DMS79 (cell line): ENCODE measurements around the gene TRIM31.

Experiments
- DNase-seq: peaks from one replicate; lab custom pipeline; 2025; lab: John Stamatoyannopoulos, UW

TRIM31 gene

DNA sequence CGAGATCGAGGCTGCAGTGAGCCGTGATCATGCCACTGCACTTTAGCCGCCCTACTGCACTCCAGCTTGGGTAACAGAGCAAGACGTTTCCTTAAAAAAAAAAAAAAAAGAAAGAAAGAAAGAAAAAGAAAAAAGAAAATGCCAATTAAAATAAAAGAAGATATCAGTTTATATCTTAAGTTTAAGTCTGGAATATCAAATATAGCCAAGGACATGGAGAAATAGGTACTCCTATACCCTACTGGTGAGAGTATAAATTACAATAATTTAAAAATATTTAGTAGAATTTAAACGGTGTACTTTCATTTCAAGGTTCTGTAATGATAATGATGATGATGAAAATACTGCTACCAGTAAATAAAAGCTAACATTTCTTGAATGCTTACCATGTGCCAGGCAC lies 3.8 kb upstream of the TRIM31 start:
- DNase-seq = no peak

DNA sequence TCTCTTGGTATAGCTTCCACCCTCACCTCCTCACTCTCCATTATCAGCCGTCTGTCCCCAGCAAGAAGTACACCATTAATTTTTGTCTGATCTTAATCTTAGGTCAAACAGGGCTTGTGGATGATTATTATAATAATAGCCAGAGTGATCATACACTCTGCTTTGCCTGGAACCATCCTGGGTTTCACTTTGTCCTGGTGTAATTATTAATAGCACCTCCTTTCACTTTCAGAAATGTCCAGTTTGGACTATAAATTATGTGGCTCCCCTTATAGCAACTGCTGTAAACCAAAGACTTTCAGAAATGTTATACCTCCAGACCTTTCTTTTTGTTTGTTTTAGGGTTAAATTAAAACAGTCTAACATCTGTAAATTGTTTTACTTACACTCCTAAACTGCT lies 951 bp upstream of the TRIM31 start:
- DNase-seq = no peak

DNA sequence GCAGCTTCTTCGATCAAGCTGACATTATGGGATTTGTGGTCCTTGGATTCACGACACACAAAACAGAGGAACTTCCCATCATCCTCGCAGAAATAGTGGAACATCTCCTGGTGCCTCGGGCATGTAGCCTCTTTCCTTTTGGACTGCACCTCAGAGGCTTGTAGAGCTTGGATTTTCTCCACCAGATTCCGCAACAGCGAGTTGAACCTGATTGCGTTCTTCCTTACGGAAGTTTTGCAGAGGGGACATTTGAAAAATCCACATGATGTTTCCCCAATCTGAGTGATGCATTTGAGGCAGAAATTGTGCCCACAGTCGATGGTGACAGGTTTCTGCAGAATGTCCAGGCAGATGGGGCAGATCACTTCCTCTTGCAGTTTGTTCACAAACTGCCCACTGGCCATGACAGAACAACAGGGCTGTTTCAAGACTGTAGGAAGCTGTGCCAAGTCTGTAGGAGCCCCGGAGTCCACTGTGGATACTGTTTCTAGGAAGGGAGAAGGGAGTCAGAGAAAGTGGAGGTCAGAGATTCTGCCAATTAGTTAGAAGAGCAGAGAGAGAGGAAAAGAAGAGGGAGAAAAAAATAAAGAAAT lies 392 bp downstream of the TRIM31 start:
- no peak for DNase-seq

DNA sequence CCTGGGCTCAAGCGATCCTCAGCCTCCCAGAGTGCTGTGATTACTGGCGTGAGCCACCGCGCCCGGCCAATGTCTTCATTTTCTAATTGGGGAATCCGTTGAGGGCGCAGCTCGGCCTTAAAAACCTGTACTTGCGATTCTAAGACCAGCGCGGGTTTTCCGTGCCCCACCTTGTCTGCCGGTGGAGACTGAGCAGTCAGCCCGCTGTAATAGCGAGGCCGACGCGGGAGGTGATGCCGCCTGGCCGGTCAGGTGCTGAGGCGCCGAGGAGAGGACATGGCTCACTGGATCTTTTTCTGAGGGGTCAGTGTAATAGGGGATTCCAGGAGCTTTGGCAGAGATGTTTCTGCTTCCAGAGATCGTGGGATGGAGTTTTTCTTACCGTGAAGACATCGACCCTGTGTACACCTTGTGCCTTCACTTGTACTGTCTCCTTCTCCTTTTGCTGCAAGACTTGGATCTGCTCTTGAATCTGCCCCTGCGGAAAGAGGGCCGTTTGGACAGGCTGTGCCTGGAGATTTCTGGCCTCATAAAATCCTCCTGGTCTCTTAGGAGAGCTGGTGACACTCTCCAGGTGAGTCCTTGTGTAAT lies 1.5 kb downstream of the TRIM31 start:
- DNase-seq = no peak

DNA sequence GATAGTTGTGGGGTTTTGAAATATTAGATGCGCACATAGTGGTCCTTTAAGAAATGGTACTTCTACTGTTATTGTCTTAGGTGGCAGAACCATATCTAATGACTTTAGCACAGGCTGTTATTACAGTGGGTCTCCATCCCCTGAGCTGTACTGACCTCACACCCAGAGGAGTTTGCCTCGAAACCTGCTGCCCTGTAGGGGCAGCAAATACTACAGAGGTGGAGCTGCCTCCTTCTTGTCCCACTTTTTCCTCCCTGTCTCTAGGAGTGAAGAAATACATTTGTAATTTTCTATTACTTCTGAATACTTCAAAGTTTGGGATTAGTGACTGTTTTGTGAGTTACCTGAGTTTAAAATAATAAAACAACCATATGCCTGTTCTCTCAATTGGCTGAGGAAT lies 8.2 kb downstream of the TRIM31 start:
- no peak for DNase-seq

DNA sequence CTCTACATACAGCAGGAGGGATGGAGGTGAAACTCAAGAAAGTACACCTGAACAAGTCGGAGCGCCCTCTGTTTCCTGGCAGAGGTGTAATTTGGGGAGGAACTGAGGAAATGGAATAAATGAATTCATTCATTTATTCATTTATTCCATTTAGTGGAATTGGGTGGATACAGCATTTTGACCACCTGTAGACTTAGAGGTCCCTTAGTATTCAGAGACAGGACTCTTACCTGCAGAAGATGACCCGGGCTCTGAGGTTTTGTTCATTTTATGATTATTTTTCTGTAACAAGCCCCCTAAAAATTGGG lies 9.1 kb downstream of the TRIM31 start:
- DNase-seq = no peak

DNA sequence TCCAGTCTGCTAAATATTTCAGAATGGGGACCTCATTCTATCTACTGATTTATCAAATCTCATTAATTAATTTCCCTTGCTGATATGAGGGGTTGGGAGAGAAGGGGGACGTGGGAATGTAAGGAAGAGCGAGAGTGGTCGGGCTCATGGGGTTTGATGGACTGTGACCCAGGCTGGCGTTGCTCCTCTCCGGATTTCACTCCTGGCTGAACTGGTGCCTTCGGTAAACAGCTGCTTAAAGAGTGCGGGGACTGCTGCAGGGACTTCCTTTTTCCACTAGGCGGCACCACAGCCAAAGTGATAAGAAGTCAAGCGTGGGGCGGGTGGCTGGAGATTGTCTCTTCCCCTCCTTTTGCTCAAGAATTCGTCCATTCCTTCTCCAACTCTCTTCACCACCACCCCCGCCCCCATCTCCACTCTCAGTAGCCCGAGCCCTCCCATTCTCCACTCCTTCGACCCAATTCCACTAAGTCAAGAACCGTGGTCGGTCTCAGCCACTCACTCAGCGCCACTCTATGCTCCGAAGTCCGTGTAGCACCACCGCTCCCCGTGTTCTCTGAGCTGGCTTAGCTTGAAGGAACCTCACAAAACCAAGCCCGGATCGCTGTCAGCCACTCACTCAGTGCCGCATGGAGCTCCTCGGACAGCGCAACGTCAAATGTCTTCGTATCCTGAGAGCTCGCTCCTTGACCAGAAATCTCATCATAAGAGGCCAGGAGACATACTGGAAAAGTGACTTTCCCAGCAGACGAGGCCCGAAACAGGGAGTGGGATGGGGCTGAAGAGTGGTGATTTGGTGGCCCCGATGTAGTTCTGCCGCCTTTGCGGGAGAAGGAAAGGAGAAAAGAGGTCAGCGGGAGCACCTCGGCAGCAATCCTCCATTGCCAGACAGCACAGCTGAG lies 9.7 kb downstream of the TRIM31 start:
- DNase-seq = peak; percentile 65

DNA sequence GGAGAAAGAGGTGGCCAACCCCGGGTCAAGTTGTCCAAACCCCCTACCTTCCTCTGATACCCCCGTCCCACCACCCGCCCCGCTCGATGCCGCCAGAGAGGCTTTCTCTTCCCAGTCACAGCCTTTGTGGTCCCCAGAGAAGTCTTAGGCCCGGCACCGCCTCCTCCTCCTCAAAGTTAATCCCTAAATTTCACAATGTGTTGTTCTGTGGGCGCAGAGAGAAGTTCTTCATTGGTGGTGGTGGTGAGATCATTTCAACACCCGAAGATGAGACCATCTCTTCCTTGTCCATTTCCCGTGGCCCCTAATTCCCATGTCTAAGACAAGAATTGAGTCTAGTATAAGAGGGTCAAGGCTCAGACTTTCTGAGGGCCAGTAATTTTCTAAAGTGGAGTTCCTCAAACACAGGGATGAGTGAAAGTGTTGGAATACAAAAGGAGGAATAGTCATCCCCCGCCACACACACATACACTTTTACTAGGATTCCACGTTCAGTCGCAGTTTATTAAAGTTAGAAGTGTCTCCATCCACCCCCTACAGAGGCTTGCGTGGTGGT lies 10.4 kb downstream of the TRIM31 start:
- DNase-seq = no peak

DNA sequence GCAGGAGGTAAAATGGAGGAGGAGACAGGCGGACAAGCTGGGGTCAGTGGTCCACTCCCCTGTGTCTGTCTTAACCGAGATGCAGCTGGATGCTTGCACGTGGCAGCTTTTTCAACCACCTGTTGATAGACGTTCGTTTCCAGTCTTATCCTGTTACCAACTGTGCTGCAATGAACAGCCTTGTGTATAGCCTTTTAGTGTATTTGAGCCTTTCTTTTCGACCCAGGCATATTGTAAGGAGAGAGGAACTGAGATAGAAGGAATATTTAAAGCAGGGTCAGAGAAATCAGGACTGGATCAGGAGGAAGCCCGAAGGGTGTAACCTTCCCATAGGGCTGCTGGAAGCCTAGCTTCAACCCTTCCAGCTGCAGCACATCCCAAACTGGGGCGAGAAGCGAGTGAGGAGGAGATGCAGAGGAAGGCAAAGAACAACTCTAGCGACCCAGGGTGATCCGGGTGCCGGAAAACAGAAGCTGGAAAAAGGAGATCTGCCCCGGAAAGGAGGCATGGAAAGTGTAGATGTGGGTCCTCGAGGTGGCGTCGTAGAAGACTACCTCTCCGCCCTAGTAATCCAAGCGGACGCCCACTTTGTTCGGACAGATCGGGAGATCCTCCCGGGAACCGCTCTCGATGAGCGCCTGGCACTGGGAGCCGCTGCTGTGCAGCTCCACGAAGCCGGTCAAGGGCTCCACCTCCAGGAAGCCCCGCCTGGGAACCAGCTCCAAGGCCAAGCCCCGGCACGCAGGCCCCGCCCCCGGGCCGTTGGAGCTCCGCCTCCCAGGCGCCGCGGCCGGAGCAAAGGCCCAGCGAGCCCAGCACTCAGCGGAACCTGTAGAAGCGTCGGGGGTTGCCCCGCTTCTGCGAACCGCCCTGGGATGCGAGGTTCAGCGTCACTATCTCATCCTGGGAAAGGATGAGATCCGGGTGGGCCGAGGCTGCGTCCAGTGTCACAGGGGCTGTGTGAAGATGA lies 11.2 kb downstream of the TRIM31 start:
- peak; percentile 18 for DNase-seq

DNA sequence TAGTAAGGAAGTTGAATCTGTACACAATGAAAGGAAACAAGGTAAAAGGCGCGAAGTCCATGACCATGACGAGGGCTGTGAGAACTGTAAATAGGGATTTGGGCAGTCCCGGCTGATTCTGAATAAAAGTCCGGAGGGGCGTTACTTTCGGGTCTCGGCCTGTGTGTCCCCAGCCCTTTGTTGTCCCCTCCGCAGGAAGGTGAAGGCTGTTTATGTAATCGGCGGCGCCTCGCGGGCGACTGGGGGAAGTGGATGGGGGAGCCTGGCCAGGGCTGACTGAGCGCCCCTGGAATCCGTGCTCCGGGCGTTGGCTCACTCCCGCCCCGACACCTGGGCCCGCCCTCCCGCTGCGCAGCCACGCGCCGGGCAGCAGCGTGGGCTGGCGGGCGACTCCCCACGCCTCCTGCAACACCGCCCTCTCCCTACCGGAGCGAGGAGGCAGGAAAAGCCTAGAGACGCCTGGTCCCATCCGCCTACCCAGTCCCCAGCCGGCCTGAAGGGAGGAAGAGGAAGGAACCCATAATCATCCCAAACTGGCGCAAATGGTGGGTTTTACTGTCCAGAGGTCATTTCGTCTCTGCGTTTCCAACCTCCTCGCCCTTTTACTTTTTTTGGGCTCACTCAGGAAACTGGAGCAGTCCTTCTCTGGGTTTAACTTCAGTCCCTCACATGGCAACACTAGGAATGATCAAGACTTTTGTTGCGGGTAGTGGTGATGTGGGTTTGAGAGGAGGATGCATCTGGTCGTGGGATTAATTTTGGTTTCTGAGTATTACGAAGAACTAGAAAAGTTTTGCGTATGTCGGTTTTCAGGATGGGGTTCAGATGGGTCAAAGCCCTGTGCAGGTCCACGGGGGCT lies 12.1 kb downstream of the TRIM31 start:
- DNase-seq = no peak

DNA sequence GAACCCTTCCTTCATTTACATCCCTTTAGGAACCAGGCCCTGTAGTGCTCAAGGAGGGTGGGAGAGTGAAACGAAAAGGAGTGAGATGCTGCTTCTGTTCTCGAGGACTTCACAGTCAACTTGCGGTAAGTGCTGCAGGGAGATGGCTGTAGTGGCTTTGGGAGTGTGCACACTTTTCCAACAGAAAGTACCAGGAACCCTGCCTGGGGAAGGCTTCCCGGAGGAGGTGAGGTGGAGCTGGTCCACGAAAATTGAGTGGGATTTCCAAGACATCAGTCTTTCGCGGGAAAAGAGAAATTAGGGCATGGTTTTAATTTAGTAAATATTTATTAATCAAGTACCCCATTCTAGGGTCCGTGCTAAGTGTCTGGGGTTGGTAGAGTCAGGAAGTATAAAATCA lies 12.7 kb downstream of the TRIM31 start:
- no peak for DNase-seq

DNA sequence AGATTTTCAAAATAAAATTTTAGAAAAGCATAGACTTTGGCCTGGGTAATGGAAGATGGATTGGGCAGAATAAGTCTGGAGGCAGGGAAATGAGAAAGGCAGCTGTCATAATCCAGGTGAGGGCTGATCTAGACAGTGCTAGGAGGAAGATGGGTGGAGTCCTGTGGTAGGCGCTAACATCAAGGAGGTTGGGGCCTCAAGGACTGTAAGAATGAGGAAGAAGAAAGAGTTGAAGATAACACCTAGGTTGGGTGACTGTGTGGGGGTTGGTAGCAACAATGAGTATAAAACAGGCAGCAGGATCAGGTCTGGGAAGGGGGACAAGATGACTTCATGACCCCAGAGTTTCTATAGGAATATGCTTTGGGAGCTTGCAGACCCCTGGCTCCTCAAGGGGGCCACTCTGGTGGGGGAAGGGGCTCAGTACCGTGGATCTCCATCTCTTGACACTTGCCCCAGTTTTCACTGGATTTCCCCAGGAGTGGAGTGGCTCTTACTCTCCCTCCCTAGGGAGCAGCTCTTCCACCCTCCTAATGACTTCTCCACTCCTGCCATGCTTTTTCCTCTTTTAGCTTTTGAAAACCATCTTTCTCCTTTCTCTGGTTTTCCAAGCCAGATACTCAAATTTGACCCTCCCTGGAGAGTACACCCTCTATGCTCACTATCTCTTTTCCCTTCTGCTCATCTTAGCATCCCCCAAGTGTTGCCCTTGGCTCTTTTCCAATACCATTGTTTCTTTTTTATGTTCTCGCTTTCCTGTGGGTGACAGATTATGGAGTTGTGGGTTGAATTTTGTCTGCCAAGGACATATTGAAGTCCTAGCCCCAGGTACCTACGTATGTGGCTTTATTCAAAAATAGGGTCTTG lies 14.8 kb downstream of the TRIM31 start:
- no peak for DNase-seq

DNA sequence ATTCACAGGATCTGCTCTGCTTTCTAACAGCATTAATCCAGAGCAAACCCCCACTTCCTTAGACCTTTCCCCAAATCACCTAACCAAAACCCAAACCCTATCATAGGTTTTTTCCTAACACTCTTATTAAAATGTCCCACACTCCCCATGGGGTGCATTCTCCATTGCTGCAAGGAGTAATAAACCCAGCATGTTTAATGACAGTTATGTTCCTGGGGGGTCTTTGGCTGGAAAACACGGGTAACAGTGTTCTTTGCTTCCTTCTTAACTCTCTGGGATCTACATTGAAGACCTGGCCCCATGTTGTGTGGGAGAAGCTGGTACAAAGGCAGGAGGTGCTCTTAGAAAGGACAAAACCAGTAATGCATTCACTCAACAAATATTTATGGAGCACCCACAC lies 16.1 kb downstream of the TRIM31 start:
- DNase-seq = no peak

DNA sequence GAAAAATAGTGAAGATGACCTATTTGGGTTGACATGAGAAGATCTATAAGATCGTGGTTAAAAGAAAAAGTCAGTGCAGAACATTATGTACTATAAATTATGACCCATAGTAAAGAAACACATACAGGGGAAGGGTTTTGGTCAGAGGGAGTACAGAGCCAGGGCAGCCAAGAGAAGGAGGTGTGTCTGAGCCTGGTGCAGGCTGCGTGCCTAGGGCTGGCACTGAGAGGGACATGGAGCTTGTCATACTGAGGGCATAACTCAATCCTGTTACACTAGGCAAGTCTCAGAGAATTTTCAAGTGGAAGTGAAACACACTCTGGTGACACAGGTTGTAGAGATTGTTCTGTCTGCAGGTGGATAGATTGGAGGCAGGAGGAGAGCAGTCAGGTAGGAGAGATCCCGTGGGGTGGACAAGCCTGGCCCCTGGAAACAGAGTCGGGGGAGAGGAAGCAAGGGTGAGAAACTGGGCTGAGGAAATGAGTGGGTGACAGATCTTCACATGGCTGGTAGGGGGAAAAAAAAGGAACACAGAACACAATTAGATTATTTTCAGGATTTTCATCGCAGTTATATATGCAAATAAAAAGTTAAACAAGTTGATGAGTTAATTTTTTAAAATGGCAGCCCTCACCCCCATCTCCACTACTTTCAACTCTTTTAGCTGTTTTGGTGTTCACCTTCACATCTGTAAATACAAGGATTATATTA lies 18.8 kb downstream of the TRIM31 start:
- DNase-seq = no peak

DNA sequence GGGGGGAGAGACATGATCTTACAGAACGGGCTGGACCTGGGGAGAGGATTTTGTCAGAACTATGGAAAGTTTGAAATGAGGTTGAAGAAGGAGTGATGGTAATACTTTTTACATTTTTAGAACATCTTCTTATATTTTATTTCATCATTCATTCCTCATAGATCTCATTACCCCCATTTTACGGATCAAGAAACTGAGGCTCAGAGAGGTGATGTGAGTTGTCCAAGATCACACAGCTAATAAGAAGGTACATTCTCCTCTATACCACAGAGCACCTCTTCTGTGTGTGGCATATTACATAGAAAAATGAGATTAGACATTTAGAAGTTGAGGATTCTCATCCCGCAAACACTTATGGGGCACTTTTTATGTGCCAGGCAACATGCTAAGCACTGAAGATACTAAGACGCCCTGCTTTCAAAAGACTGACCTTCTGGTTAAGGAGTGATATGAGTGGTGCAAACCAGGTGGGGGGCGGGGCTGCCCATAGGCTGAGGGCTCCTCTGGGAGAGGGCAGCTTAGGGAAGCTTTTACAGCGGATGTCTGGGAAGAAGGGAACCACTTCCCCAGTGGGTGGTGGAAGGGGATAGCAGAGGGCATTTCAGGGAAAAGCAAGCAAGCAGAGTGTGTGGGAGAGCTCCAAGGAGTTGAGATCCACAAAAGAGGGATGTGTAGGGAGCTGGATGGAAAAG lies 19.9 kb downstream of the TRIM31 start:
- DNase-seq = no peak

DNA sequence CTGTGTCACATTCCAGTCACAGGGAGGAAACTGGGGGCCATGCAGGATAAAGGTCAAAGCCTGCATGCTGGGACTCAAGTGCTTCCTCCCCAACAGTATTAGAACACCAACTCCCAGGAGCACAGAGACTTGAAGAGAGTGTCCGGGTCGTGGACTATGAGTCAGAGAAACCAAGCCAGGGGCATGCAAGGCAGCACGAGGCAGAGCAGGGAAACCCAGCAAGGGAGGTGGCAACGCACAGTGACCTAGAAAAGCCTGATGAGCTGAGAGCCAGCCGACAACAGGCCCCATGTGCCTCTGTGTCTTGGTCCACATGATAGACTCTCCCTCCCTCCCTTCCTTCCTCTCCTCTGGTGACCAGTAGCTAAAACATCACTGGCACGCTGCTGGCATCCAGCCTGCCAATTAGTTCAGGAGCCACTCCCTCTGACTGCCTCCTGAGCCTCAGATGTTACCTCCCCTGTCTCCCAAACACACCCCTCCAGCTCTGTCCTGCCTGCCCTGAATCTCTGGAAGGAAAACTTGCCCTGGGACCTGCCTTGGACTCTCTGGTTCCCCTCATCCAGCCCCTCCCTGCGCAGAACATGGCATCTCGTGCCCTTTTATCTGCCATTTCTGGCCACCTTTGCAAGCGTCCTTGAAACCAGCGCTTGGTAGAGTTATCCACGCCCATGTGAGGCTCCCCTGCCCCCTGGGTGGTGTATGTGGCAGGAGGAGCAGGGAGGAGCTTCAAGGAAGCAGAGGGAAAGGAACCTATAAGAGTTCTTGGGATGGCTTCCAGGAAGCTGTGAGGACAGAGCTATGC lies 21.1 kb downstream of the TRIM31 start:
- DNase-seq = no peak

DNA sequence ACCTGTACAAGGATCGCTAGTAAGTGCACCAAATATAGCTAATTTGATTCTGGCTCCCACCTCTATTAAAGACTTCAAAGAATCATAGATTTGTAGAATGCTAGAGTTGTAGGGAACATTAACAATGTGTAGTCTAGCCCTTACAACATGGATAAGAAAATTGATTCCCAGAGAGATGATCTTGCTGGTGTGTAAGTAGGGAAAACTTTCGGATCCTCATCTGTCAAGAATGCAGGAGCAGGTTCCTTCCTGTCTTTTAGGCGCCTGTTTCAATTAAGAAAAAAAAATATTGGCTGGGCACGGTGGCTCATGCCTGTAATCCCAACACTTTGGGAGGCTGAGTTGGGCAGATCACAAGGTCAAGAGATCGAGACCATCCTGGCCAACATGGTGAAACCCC lies 25.0 kb downstream of the TRIM31 start:
- DNase-seq = no peak

DNA sequence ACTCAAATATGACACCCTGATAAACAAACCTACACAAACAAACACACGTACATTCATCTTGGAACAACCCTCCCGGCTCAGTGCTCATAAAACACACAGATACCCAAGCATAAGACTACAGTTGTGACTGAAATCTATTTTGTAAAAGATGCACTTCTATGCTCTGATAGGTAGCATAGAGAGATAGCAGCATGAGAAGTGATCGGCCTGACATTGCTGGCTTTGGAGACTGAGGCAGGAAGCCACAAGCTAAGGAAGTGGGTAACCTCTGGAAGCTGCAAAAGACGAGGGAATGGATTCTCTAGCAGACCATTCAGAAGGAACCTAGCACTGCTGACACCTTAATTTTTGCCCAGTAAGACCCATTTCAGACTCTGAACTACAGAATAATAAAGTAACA lies 35.7 kb downstream of the TRIM31 start:
- DNase-seq = no peak
